BJ (cell line): ENCODE data around the gene MARCHF3. TPM values are rescaled to one million over a fixed set of nuclear protein-coding genes. Genes with fewer than 3 reads are reported as not detected.

Experiments used
- CTCF ChIA-PET: fragments of 350-600 bp; formaldehyde crosslinking; extraction: SDS; loops from one replicate; lab custom pipeline; 2021; ENCODE audit warnings: antibody characterized with exemption, inconsistent platforms; lab: Yijun Ruan, JAX
- POLR2A ChIA-PET: fragments of 300-600 bp; sonication (Branson Sonifier 250); formaldehyde crosslinking; extraction: SDS; loops from one replicate; lab custom pipeline; 2021; ENCODE audit warnings: antibody characterized with exemption; lab: Charles Lee
- DNase-seq: peaks from one replicate; pipeline ENCODE4 v3.0.0-alpha.2; 2011; ENCODE audit warnings: low read depth
- H3K27me3 ChIP-seq: 2 replicates; pipeline ENCODE4 v1.6.0; 2011; ENCODE audit warnings: low read length; ENCODE audit not compliant: control insufficient read depth, insufficient read depth
- H3K36me3 ChIP-seq: 2 replicates; pipeline ENCODE4 v1.5.1; 2011; ENCODE audit warnings: low read length; ENCODE audit not compliant: control insufficient read depth, insufficient read depth
- H3K4me3 ChIP-seq: 2 replicates; pipeline ENCODE4 v1.5.1; 2011; ENCODE audit warnings: low read depth, mild to moderate bottlenecking, control low read depth, low read length
- polyA plus RNA-seq: library from polyadenylated mRNA; depleted of rRNA; stranded (reverse); fragments of >200 nt; gene quantifications from 2 replicates; pipeline ENCODE4 v1.2.3, GENCODE V29; 2011
- TF ChIP-seq, protein P1 (sequence below): IDR thresholded peaks from 2 replicates; pipeline ENCODE4 v1.5.1; 2011; ENCODE audit warnings: low read depth, mild to moderate bottlenecking, control low read depth, inconsistent platforms, low read length, moderate library complexity; ENCODE audit not compliant: insufficient read depth

The MARCHF3 gene
- polyA plus RNA-seq, 1 experiment = 8.6 TPM

DNA sequence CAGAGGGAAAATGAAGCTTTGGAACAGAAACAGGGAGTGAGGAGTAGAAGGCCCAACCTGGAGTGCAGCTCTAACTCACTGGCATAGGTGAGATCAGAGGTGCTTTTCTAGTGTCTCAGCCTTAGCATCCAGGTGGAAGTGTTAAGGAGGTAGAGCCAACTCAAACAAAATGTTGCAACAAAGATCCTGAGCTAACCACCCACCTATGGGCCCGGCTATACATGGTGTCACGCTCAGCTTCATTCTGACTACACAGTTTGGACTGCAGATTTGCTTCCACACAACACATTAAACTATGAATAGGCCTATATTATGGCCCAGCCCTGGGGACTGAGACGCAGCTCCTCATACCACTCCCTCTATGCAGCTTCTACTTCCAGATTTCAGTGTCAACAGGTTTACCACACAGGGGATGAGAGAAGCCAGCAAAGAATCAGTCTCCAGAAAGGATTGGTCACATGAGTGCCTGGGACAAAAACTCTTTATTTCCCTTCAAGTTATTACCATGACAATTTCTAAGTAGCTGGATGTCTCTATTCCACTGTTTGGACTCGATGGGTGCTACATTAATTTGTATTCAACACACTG, 34.0 kb upstream of the MARCHF3 start:
- ChIA-PET POLR2A (no interaction called here), CTCF (interaction anchor here (1.0 to 1.3 kb wide), 2 partner anchors 9 to 14 kb away, joined by 3 to 4 read pairs; no protein-coding TSS in a partner anchor)
- TF ChIP-seq, protein P1, sequence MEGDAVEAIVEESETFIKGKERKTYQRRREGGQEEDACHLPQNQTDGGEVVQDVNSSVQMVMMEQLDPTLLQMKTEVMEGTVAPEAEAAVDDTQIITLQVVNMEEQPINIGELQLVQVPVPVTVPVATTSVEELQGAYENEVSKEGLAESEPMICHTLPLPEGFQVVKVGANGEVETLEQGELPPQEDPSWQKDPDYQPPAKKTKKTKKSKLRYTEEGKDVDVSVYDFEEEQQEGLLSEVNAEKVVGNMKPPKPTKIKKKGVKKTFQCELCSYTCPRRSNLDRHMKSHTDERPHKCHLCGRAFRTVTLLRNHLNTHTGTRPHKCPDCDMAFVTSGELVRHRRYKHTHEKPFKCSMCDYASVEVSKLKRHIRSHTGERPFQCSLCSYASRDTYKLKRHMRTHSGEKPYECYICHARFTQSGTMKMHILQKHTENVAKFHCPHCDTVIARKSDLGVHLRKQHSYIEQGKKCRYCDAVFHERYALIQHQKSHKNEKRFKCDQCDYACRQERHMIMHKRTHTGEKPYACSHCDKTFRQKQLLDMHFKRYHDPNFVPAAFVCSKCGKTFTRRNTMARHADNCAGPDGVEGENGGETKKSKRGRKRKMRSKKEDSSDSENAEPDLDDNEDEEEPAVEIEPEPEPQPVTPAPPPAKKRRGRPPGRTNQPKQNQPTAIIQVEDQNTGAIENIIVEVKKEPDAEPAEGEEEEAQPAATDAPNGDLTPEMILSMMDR = no peak

DNA sequence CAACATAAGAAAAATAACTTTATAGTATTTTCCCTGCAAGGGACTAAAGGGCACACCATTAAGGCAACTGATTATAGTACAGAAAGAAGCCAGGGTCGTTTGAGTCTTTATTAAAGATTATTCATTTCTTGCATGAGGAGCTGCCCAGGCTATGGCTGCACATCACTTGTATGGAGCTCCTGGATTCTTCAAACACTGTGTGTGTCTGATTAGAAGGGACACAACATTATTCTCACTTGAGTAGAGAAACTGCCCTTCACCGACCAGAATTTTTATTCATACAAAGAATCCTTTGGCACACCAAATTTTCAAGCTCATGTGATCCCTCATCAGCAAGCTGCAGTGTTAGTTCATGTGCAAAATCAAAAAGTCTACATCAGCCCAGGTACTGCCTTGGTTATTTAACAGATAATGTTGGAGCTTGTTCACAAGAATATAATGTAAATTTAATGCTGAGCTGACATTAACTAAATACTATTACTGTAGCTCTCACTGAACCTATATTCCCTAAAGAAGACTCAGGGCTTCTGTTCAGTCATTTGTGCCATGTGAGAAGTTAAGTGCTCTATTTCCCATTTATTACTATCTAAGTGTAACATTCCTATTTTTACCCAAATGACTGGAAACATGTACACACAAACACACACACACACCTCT, 33.0 kb upstream of the MARCHF3 start:
- ChIA-PET POLR2A (no interaction called here), CTCF (interaction anchor here (1.0 to 1.1 kb wide), 2 partner anchors 11 to 15 kb away, joined by 3 to 5 read pairs; no protein-coding TSS in a partner anchor)
- Histone ChIP-seq H3K4me3 (no peak overlapping the region), H3K36me3 (no peaks in the 10 kb centered on the region), H3K27me3 (no peaks in the 10 kb centered on the region)
- TF ChIP-seq, protein P1 = no peak
- no peak for DNase-seq

More for the DNA sequence above, 34.0 kb upstream of the MARCHF3 start:
- H3K27me3 ChIP-seq = no peaks in the 10 kb centered on the region
- H3K36me3 ChIP-seq = no peaks in the 10 kb centered on the region
- DNase-seq = no peak
- H3K4me3 ChIP-seq = no peak overlapping the region

DNA sequence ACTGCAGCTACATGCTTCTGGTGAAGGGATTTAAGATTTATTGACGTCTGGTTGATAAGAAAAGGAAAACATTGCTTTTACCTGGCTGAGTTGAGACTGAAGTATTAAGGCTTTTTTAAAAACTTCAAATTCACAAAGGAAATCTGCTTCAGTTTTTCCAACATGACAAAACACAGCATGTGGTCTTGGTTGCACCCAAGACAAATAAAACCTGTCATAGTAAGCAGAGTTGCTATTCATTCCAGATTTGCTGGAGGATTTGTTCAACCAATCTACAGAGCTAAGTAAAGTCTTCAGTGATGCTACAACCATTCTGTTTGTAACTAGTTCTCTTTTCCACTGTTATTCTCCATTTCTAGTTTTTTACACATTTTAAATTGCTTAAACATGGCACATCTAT, 31.6 kb upstream of the MARCHF3 start:
- DNase-seq = no peak
- TF ChIP-seq, protein P1 = no peak
- H3K4me3 ChIP-seq = no peak overlapping the region
- no peaks in the 10 kb centered on the region for H3K36me3 ChIP-seq
- H3K27me3 ChIP-seq = no peaks in the 10 kb centered on the region
- ChIA-PET CTCF (no interaction called here), POLR2A (no interaction called here)

DNA sequence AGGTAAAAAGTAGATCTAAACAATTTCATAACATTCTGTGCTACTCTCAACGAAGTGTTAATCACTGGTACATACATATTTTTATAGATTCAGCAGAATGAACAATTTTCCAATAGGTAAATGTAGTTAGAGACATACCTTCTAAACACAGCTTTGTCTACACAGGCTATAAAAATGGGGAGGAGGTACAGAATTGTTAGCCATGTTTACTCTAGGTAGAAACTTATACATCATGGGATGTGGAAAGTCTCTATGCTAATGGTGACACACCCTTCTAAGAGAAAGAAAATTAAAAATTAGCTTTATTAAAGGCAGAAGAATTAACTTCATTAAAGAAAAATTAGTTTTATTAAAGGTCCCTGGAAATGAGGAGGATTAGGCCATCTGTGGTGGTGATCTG, 31.2 kb upstream of the MARCHF3 start:
- no peaks in the 10 kb centered on the region for H3K27me3 ChIP-seq
- POLR2A ChIA-PET = no interaction called here
- H3K4me3 ChIP-seq = no peak overlapping the region
- DNase-seq = no peak
- CTCF ChIA-PET = no interaction called here
- no peaks in the 10 kb centered on the region for H3K36me3 ChIP-seq
- TF ChIP-seq, protein P1 = no peak

DNA sequence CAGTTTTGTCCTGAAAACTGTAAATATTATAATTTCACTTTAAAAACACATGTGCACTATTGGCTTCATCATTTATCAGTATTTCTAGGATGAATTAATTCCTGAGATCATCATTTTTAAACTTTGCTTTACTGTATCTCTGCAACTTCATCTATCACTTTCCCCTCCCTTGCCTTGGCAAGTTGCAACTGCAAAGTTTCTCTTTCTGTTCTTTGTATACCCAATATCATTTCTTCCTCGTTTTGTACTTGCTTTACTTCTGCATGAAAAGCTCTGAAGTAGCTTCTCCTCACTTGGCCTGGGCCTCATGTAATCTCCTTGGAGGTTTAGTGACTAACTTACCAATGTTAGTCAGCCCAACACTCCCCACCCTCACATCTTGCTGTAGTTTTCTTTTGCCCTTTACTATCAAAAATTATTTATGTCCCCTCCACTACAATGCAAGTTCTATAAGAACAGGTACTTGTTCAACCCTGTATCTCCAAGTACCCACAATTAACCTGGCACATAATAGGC, 30.2 kb upstream of the MARCHF3 start:
- ChIA-PET CTCF (interaction anchor here (1.0 to 1.3 kb wide), 2 partner anchors 12 to 29 kb away, joined by 3 to 4 read pairs; no protein-coding TSS in a partner anchor), POLR2A (no interaction called here)
- TF ChIP-seq, protein P1 = no peak
- Histone ChIP-seq H3K27me3 (no peaks in the 10 kb centered on the region), H3K4me3 (no peak overlapping the region), H3K36me3 (no peaks in the 10 kb centered on the region)
- no peak for DNase-seq
